Body of pancreas (tissue), 4 donors: ENCODE results near the gene SDHAF2.

Experiments used
- CTCF ChIP-seq, 7 experiments: fragments of 450-650 bp in 4 of 7; fragments of 200-600 bp in 3 of 7; sonication (generic) in 3 of 7; IDR thresholded peaks; one replicate each; pipeline ENCODE4 v1.5.1; 2016 to 2019; ENCODE audit warnings: antibody characterized with exemption in 7 of 7
- POLR2A ChIP-seq, 3 donors: fragments of 450-650 bp; IDR thresholded peaks; one replicate each; pipeline ENCODE4 v1.6.1; 2016; ENCODE audit warnings: antibody characterized with exemption in 3 of 3, mild to moderate bottlenecking in 2 of 3

- TF ChIP-seq CTCF (IDR thresholded peaks at IDR 0.05) (no peak), POLR2A (IDR thresholded peaks at IDR 0.05) (no peak)
These were observed 25.3 kb upstream of the SDHAF2 start for GRCh38 chr11:61404641-61405040.
